Glomerular endothelial cell (primary cell): Measurements from ENCODE around the gene WDR45B. TPM values are rescaled to one million over a fixed set of nuclear protein-coding genes. Genes with fewer than 3 reads are reported as not detected.

ENCODE experiments used
- DNase-seq: peaks from one replicate; pipeline ENCODE4 v3.0.0-alpha.2; 2011; ENCODE audit warnings: low read depth, low spot score; ENCODE audit errors: extremely low read depth
- total RNA-seq: library from RNA; depleted of rRNA; stranded (reverse); fragments of >200 nt; gene quantifications from 2 replicates; pipeline ENCODE4 v1.2.3, GENCODE V29; 2015

WDR45B gene
- total RNA-seq: 78.3 and 94.4 TPM in 2 replicates

GRCh38 chr17:82648165-82648668 lies at the start of gene WDR45B:
WDR45B (minus strand) TSS chr17:82648444; CDS start chr17:82648340, 104 bp downstream.
- DNase-seq: peak; percentile 45

DNA sequence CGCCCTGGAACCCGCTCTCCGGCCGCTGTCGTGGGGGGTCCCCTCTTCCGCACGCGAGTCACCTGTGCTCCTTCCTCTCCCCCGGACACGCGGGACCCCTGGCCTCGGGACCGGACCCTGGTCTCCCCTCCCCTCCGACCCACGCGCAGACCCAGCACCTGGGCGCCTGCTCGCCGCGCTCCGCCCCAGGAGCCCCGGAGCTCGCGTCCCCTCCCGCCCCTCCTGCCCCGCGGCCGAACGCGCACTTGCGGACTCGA lies 49.5 kb upstream of the WDR45B start:
- no peak for DNase-seq

- DNase-seq: no peak
Observed at GRCh38 chr17:82696916-82697807, 48.9 kb upstream of the WDR45B start.

- no peak for DNase-seq
Observed at GRCh38 chr17:82696259-82696658, 48.0 kb upstream of the WDR45B start.

DNA sequence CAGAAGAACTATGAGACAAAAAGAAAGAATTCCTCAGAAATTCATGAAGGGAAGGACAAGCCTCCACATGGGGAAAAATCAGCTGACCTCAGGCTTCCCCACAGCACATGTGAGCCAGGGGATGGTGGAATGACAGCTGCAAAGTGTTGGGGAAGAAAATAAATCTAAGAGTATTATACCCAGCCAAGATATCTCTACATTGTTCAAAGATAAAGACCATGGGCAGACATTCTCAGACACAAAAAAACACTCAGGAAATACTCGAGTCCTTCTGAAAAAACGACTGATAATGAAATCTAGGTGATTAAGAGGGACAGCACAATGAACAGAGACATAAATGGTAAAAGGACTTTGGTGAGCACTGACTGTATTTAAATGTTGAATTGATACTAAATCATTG lies 46.4 kb upstream of the WDR45B start:
- DNase-seq: no peak

DNA sequence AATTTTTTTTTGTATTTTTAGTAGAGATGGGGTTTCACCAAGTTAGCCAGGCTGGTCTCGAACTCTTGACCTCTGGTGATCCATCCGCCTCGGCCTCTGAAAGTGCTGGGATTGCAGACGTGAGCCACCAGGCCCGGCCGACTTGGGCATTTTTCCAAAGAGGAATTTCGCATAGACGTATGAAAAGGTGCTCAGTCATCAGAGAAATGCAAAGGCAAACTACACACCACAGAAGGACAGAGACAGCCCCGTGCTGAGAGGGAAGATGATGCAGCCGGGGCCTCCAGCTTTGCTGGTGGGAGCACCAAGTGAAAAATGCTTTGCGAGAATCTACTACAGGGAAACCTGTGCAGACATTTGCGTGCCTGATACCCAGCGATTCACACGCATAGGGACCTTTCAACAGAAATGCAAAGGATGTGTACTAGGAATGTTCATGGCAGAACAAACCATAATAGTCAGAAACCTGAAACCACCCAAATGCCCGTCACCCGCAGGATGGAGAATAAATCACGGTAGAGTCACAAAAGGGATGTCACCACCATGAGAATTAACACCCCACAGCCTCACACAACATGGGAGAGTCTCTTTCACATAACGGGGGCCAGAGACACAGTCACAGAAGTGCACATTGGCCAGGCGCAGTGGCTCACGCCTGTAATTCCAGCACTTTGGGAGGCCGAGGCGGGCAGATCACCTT lies 45.1 kb upstream of the WDR45B start:
- DNase-seq: no peak

DNA sequence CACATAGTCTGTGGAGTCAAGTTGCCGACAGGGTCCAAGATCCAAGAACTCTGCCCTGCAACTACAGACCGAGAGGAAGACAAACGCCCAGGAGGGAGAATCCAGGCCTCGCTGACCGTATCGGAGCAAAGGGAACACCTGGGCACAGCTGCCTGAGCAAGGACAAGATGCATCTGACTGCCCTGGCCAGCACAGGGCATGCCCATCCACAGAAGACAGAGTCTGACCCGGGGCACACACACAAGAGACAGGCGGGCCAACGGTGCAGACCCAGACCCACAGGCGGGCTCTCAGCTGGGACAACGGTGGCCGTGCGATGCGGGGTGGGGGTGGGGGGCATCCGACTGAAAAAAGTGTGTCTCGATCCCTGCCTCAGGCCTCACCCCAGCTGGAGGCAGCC lies 44.0 kb upstream of the WDR45B start:
- DNase-seq: no peak

DNA sequence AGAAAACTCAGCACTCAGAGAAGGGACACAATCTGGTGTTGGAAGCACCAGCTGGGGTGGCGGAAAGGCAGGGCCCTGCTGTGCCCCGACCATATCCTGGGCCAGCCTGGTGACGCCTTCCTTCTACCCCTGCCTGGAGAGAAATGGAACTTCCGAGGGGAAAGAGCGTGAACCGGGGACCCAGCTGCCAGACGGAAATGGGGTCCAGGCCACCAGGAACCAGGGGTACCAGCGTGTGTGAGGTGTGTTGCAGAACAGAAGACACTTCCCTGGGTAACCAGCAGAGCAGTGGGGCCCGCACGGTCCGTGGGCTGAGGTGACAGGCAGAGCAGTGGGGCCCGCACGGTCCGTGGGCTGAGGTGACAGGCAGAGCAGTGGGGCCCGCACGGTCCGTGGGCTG lies 43.5 kb upstream of the WDR45B start:
- no peak for DNase-seq

- DNase-seq: no peak
Observed at GRCh38 chr17:82690786-82691489, 42.7 kb upstream of the WDR45B start.

DNA sequence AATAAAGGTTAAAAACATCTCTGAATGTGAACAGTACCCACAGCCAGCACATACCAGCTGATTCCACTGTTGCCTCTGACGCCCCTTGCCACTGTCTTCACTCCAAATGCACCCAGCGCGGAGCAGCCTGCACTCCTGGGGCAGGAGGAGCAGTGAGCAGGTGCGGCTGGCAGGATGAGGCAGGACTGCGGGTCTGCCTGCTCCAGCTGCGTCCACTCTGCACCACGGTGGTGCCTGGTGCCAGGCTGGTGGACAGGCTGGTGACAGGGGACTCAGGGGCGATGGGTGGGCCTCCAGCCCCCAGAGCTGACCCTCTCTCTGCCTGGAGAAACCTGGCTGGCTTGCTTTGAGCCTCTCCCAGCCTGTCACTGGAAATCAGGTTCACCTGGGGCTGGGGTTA lies 40.8 kb upstream of the WDR45B start:
- no peak for DNase-seq

- no peak for DNase-seq
Observed at GRCh38 chr17:82687871-82688270, 39.6 kb upstream of the WDR45B start.

DNA sequence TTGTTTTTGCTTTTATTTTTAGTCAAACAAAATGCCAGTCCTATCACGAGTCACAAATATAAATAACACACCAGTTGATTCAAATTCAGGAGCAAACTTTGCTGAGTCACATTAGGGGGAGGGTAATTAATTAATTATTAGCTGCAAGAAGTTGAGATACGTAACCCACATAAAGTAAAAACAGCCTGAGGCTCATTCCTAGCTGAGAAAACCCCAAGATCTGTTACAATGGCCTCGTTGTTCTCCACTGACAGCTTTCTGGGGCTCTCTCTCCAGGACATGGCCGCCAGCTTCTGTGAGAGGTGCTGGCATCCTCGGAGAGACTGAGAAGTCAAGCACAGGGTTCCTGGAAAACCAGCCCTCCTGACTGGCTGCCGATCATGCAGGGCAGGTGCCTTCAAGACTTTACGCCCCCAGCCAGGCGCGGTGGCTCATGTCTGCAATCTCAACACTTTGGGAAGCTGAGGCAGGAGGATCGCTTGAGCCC lies 39.2 kb upstream of the WDR45B start:
- no peak for DNase-seq

DNA sequence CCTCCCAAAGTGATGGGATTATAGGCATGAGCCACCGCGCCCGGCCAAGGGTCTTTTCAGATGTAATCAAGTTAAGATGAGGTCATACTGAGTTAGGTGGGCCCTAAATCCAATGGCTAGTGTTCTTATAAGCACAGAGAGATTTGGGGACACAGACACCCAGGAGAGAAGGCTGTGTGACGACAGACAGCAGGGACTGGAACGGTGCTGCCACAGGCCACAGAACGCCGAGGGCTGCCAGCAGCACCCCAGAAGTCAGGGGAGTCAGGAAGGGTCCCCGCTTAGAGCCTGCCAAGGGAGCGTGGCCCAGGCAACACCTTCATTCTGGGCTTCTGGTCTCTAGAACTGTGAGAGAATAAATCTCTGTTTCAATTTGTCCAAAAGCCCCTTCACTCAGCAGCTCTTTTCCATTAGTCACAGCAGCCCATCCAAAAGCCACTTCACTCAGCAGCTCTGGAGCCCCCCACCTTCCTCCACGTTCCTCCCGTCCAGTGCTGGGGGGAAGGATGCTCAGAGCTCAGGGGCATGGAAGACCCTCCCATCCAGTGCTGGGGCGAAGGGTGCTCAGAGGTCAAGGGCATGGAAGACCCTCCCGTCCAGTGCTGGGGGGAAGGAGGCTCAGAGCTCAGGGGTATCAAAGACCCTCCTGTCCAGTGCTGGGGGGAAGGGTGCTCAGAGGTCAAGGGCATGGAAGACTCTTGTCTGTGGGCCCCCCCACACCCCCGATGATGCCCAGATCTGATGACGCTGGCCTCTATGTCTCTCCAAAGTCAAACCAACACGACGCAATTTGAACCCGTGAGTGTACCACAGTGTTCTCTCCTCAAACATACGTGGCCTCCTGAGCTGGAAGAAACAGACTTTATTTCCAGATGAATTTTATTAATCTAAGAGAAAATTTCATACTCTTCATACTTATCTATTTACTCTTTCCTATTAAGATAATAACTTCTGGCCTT lies 38.4 kb upstream of the WDR45B start:
- no peak for DNase-seq

DNA sequence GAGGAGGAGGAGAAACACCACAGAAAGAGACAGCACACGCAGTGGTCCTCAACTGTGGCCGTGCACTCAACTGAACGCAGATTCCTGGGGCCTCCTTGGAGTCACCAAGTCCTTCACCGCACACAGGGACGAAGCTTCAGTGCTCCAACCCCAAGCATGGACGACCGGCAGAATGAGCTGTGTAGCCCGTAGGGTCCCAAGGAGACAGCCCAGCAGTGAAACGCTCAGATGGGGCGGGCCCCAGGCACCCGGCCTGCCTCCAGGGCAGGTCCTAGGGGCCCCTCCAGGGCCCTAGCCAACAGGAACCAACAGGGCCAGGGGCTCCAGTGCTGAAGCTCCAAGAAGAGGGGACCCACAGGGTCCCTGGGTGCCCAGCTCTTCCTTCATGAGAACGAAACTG lies 37.0 kb upstream of the WDR45B start:
- DNase-seq: no peak

DNA sequence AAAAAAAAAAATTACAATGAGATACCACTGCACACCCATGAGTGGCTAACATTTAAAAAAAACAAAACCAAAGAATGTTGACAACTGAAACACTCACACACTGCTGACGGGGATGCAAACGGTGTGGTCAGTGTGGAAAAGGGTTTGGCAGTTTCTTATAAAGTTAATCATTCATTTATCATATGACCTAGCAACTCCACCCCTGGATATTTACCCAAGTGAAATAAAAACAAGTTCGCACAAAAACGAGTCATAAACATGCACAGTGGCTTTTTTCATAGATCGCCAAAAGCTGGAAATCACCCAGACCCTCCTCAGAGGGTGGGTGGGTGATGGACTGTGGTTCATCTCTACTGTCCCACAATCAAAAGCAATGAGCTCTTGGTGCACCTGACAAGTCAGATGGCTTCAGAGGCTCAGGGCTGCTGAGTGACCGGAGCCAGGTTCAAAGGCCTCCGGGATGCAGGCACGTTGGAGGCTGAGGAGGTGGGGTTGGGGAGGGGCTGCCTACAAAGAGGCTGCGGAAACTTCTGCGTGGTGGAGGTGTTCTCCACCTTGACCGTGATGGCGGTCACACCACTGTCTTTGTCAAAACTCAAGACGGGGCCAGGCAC lies 36.1 kb upstream of the WDR45B start:
- DNase-seq: no peak

- DNase-seq: no peak
Observed at GRCh38 chr17:82683534-82683933, 35.3 kb upstream of the WDR45B start.

DNA sequence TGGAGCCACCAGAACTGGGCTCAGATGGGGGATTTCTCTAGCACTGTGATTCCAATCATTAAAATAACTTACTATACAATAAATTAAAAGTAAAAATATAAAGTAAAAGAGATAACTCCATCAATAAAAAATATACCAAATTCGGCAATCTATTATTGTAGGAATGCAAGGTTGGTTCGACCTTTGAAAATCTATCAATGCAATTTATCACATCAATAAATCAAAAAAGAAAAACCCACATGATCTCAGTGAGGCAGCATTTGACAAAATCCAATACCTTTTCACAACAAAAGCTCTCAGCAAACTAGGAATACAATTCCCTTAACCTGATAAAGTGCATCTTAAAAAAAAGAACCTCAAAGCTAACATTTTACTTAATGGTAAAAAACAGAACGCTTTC lies 33.3 kb upstream of the WDR45B start:
- DNase-seq: no peak

GRCh38 chr17:82679586-82680465 lies 31.6 kb upstream of the WDR45B start:
- DNase-seq: no peak
